GM12865 (cell line): ENCODE results near the gene ROCK2.

Experiments used
- DNase-seq: peaks from one replicate; pipeline ENCODE4 v3.0.0; 2010; ENCODE audit warnings: low read depth
- H3K4me3 ChIP-seq: 2 replicates; pipeline ENCODE4 v1.5.1; 2011; ENCODE audit warnings: mild to moderate bottlenecking, low read depth, low read length, control low read depth
- TF ChIP-seq, protein P1 (sequence below): IDR thresholded peaks from 2 replicates; pipeline ENCODE4 v1.5.1; 2011; ENCODE audit warnings: low read length, control low read depth, low read depth, inconsistent platforms; ENCODE audit not compliant: insufficient read depth; ENCODE audit errors: missing control alignments

ROCK2 gene

GRCh38 chr2:11159574-11160170, 184.8 kb downstream of the ROCK2 start:
- TF ChIP-seq, protein P1, sequence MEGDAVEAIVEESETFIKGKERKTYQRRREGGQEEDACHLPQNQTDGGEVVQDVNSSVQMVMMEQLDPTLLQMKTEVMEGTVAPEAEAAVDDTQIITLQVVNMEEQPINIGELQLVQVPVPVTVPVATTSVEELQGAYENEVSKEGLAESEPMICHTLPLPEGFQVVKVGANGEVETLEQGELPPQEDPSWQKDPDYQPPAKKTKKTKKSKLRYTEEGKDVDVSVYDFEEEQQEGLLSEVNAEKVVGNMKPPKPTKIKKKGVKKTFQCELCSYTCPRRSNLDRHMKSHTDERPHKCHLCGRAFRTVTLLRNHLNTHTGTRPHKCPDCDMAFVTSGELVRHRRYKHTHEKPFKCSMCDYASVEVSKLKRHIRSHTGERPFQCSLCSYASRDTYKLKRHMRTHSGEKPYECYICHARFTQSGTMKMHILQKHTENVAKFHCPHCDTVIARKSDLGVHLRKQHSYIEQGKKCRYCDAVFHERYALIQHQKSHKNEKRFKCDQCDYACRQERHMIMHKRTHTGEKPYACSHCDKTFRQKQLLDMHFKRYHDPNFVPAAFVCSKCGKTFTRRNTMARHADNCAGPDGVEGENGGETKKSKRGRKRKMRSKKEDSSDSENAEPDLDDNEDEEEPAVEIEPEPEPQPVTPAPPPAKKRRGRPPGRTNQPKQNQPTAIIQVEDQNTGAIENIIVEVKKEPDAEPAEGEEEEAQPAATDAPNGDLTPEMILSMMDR, result no peak
- DNase-seq, result no peak
- no peak overlapping the region for H3K4me3 ChIP-seq

- DNase-seq, result no peak
- H3K4me3 ChIP-seq, result no peak overlapping the region
- TF ChIP-seq, protein P1, result no peak
Measured at GRCh38 chr2:11158916-11159573, 185.4 kb downstream of the ROCK2 start.

DNA sequence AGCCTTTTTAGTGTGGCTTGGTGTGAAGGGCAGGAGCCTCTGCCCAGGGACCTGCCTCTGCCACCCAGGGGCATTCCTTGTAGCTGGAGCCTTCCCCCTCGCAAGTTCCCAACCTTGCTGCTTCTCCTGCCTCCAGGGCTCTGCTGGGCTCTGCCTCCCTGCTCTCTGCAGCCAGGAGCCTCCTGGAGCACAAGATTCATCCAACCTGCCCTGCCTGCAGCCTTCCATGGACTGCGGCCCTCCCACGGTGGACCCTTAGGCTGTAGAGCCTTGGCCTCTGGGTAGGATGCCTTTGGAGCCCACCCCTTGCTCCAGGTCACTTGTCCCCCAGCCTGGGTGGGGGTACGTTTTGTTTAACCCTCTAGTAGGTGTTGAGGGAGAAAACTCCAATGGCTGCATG, 186.7 kb downstream of the ROCK2 start:
- TF ChIP-seq, protein P1, result no peak
- no peak for DNase-seq

GRCh38 chr2:11157296-11157695, 187.1 kb downstream of the ROCK2 start:
- DNase-seq, result no peak
- no peak overlapping the region for H3K4me3 ChIP-seq
- TF ChIP-seq, protein P1, result no peak

More for the DNA sequence above, 186.7 kb downstream of the ROCK2 start:
- no peak overlapping the region for H3K4me3 ChIP-seq

DNA sequence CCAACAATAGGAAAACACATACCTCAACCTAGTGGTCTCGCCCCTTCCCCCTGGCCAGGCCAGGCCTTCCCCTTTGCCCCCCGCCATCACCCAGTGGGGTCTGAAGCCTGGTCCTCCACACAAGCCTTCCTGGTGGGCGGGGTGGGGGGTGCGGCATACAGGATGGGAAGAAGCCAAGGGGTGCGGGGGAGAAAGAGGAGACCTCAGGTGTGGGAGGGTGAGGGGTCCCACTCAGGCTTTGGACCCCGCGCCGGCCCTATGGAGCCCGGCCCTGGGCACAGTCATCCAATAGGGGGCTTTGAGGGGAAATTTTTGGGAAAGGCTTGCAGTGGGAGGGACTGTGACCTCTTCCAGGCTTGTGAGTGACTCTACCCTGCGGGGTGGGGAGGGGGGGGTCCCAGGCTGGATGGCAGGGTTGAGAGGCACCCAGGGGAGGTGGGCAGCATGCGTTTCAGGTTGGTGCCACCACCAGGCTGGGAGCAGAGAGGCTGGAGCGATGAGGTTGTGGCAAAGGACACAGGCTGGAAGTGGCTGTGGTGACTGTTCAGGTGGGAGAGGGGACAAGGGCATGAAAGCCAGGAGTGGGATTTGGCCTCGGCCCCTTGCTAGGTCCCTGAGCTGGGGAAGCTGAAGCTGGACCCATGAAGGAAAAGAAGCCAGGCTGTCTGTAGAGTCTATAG, 187.9 kb downstream of the ROCK2 start:
- no peak overlapping the region for H3K4me3 ChIP-seq
- TF ChIP-seq, protein P1, result no peak
- no peak for DNase-seq

DNA sequence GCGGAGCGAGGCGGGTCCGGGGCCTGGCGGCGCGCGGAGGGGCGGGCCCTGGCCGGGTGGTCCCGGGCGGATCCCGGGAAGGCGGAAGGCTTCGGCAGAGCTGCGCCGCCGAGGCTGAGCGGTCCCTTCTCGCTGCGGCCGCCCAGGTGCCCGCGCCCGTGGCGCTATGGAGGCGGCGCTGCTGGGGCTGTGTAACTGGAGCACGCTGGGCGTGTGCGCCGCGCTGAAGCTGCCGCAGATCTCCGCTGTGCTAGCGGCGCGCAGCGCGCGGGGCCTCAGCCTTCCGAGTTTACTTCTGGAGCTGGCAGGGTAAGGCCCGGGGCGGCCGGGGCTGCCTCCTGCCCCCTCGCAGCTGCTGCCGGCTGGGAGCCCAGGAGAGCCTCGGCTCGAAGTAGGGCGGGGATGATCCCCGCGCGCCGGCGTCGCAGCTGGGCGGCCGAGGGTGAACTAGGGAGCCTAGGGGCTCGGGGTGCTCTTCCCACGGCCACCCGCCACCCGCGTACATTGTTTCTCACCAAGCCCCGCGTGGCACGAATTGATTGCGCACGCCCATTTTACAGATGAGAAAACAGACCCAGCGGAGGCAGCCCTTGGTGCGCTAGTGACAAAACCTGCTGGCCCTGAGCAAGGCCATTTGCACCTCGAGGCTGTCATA, 188.9 kb downstream of the ROCK2 start, which contains the start of gene SLC66A3:
SLC66A3 (plus strand) TSS at position 87 of the 655 bp plus-strand sequence; CDS start at position 167, 80 bp downstream.
- peak; percentile 89 for DNase-seq
- TF ChIP-seq, protein P1, result no peak

More for the DNA sequence above, 188.9 kb downstream of the ROCK2 start, which contains the start of gene SLC66A3:
- peak within 1 kb of the TSS; percentile 79 for H3K4me3 ChIP-seq
